HepG2 (cell line): ENCODE data around the gene UNC50. TPM values are rescaled to one million over a fixed set of nuclear protein-coding genes. Genes with fewer than 3 reads are reported as not detected.

Source experiments
- AKNA ChIP-seq: sonication (generic); formaldehyde crosslinking; IDR thresholded peaks from 2 replicates; pipeline ENCODE4 v1.4.0; 2020; ENCODE audit warnings: missing genetic modification reagents, borderline replicate concordance
- CHD2 ChIP-seq: IDR thresholded peaks from 2 replicates; pipeline ENCODE4 v1.6.1; 2011; ENCODE audit warnings: low read depth, low read length, improper control_type of control experiment
- DMAP1 ChIP-seq: IDR thresholded peaks from 2 replicates; pipeline ENCODE4 v1.6.1; 2016
- EEA1 ChIP-seq: sonication (generic); formaldehyde crosslinking; IDR thresholded peaks from 2 replicates; pipeline ENCODE4 v1.5.1; 2020; ENCODE audit warnings: mild to moderate bottlenecking, missing genetic modification reagents, borderline replicate concordance
- HOXA3 ChIP-seq: sonication (generic); formaldehyde crosslinking; IDR thresholded peaks from 2 replicates; pipeline ENCODE4 v1.5.0; 2020; ENCODE audit warnings: missing genetic modification reagents
- JARID2 ChIP-seq: sonication (generic); formaldehyde crosslinking; IDR thresholded peaks from 2 replicates; pipeline ENCODE4 v1.8.1; 2023; ENCODE audit warnings: missing genetic modification reagents, inconsistent platforms; ENCODE audit not compliant: insufficient replicate concordance
- KDM1A ChIP-seq: IDR thresholded peaks from 2 replicates; pipeline ENCODE4 v1.6.1; 2016; ENCODE audit warnings: missing compliant biosample characterization
- MED13 ChIP-seq: sonication (generic); formaldehyde crosslinking; IDR thresholded peaks from 2 replicates; pipeline ENCODE4 v1.5.0; 2020; ENCODE audit warnings: missing genetic modification reagents
- MYC ChIP-seq: sonication (generic); formaldehyde crosslinking; IDR thresholded peaks from 2 replicates; pipeline ENCODE4 v1.9.0; 2021; ENCODE audit warnings: missing genetic modification reagents, borderline replicate concordance
- NR3C1 ChIP-seq: sonication (generic); formaldehyde crosslinking; IDR thresholded peaks from 2 replicates; pipeline ENCODE4 v1.4.0; 2020; ENCODE audit warnings: missing genetic modification reagents
- PBX3 ChIP-seq: sonication (generic); formaldehyde crosslinking; IDR thresholded peaks from 2 replicates; pipeline ENCODE4 v1.8.1; 2023; ENCODE audit warnings: missing genetic modification reagents, inconsistent platforms, borderline replicate concordance
- SOX5 ChIP-seq: IDR thresholded peaks from 2 replicates; pipeline ENCODE4 v1.6.1; 2016; ENCODE audit warnings: borderline replicate concordance
- ZFP62 ChIP-seq: sonication (generic); formaldehyde crosslinking; IDR thresholded peaks from 2 replicates; pipeline ENCODE4 v1.4.0; 2020; ENCODE audit warnings: missing genetic modification reagents
- ZNF496 ChIP-seq: sonication (generic); formaldehyde crosslinking; IDR thresholded peaks from 2 replicates; pipeline ENCODE4 v1.8.1; 2023; ENCODE audit warnings: mild to moderate bottlenecking, moderate library complexity, missing genetic modification reagents; ENCODE audit not compliant: insufficient replicate concordance
- ZNF512B ChIP-seq: sonication (generic); formaldehyde crosslinking; IDR thresholded peaks from 2 replicates; pipeline ENCODE4 v1.5.1; 2020; ENCODE audit warnings: missing genetic modification reagents, mild to moderate bottlenecking, borderline replicate concordance
- ZNF879 ChIP-seq: sonication (generic); formaldehyde crosslinking; IDR thresholded peaks from 2 replicates; pipeline ENCODE4 v1.8.1; 2023; ENCODE audit warnings: missing genetic modification reagents
- polyA plus RNA-seq, 8 experiments: library from polyadenylated mRNA; depleted of rRNA in 3 of 8; stranded (reverse) in 7 of 8; unstranded in 1 of 8; fragments of >200 nt; fragmentation: Illumina TruSeq in 4 of 8; extraction: Trizol in 4 of 8; gene quantifications; 2 replicates each; pipeline versions ENCODE4 v1.2.1 to v1.2.3, GENCODE V29; 2011 to 2016; ENCODE audit warnings: low read depth in 4 of 8, missing spikeins in 1 of 8, mixed read lengths in 1 of 8; ENCODE audit not compliant: insufficient read depth in 1 of 8
- total RNA-seq, 5 experiments: library from RNA; depleted of rRNA; stranded (reverse); fragments of >200 nt; fragmentation: Illumina TruSeq; extraction: Trizol; gene quantifications; 2 replicates each; pipeline ENCODE4 v1.2.3, GENCODE V29; 2016; ENCODE audit warnings: low read depth in 1 of 5
- TF ChIP-seq, protein P1 (sequence below): sonication (generic); formaldehyde crosslinking; IDR thresholded peaks from 2 replicates; pipeline ENCODE4 v1.8.0; 2022; ENCODE audit warnings: low read depth, missing genetic modification reagents

Gene UNC50
- total and polyA plus RNA-seq, 2 of the 13 experiments (the other 11 are each of a cell fraction or from before 2014, with no cell fraction given), result 92.6 to 95.6 TPM

GRCh38 chr2:98608116-98608961, at the start of gene UNC50, which contains the start of gene COA5 (continued):
- TF ChIP-seq AKNA (CRISPR knock-in tag), result peak; percentile 50; the same call in 1 of the 2 replicates
- no peak for TF ChIP-seq KDM1A (CRISPR knock-in tag)
- TF ChIP-seq CHD2, result 0 out of 2 replicates have a peak, but pooled peaks have one; percentile 7
- 0 out of 2 replicates have a peak, but pooled peaks have one; percentile 47 for TF ChIP-seq SOX5 (CRISPR knock-in tag)
- peak; percentile 88 for TF ChIP-seq ZNF512B
- peak; percentile 94 for TF ChIP-seq HOXA3 (CRISPR knock-in tag)
- peak; percentile 49; the same call in 1 of the 2 replicates for TF ChIP-seq MED13 (CRISPR knock-in tag)
- no peak for TF ChIP-seq ZFP62
- 0 out of 2 replicates have a peak, but pooled peaks have one; percentile 77 for TF ChIP-seq NR3C1 (CRISPR knock-in tag)
- TF ChIP-seq ZNF879 (CRISPR knock-in tag), result no peak; the same call in 1 of the 2 replicates
- TF ChIP-seq, protein P1, sequence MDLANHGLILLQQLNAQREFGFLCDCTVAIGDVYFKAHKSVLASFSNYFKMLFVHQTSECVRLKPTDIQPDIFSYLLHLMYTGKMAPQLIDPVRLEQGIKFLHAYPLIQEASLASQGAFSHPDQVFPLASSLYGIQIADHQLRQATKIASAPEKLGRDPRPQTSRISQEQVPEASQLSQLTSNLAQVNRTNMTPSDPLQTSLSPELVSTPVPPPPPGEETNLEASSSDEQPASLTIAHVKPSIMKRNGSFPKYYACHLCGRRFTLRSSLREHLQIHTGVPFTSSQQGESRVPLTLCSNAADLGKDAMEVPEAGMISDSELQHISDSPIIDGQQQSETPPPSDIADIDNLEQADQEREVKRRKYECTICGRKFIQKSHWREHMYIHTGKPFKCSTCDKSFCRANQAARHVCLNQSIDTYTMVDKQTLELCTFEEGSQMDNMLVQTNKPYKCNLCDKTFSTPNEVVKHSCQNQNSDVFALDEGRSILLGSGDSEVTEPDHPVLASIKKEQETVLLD (CRISPR knock-in tag), result peak; percentile 97
- TF ChIP-seq DMAP1 (CRISPR knock-in tag), result peak; percentile 94
- TF ChIP-seq MYC (CRISPR knock-in tag), result peak; percentile 91
- TF ChIP-seq PBX3, result no peak
- peak; percentile 75 for TF ChIP-seq EEA1 (CRISPR knock-in tag)
- peak; percentile 81 for TF ChIP-seq JARID2 (CRISPR knock-in tag)
- no peak for TF ChIP-seq ZNF496 (CRISPR knock-in tag)
